ENCODE data around the gene RGS2.
A peak's percentile ranks its signal among the peaks of the same experiment; 100 is the strongest.

The RGS2 gene

GRCh38 chr1:192808518-192809306 is at the start of gene RGS2:
RGS2 (plus strand) TSS chr1:192809039; CDS start chr1:192809072, 33 bp downstream.
- peak; percentile 92 for DNase-seq

- no peak for DNase-seq
These were observed 49.7 kb upstream of the RGS2 start for GRCh38 chr1:192759104-192759503.

- no peak for DNase-seq
These were observed 46.6 kb upstream of the RGS2 start for GRCh38 chr1:192762265-192762664.

- no peak for DNase-seq
These were observed 45.6 kb upstream of the RGS2 start for GRCh38 chr1:192763243-192763642.

GRCh38 chr1:192763756-192764155 is 45.1 kb upstream of the RGS2 start:
- no peak for DNase-seq

GRCh38 chr1:192764675-192765074 is 44.2 kb upstream of the RGS2 start:
- DNase-seq, result no peak

- no peak for DNase-seq
These were observed 42.7 kb upstream of the RGS2 start for GRCh38 chr1:192766009-192766625.

- no peak for DNase-seq
These were observed 42.0 kb upstream of the RGS2 start for GRCh38 chr1:192766876-192767275.

- no peak for DNase-seq
These were observed 41.0 kb upstream of the RGS2 start for GRCh38 chr1:192767798-192768197.

- no peak for DNase-seq
These were observed 40.4 kb upstream of the RGS2 start for GRCh38 chr1:192768463-192768862.

GRCh38 chr1:192771341-192771740 is 37.5 kb upstream of the RGS2 start:
- DNase-seq, result no peak

- DNase-seq, result no peak
These were observed 33.2 kb upstream of the RGS2 start for GRCh38 chr1:192775631-192776030.

- DNase-seq, result no peak
These were observed 32.6 kb upstream of the RGS2 start for GRCh38 chr1:192776206-192776605.

- DNase-seq, result no peak
These were observed 31.8 kb upstream of the RGS2 start for GRCh38 chr1:192776998-192777397.

GRCh38 chr1:192783791-192784190 is 25.0 kb upstream of the RGS2 start:
- DNase-seq, result no peak

GRCh38 chr1:192784397-192784796 is 24.4 kb upstream of the RGS2 start:
- no peak for DNase-seq

GRCh38 chr1:192786576-192786975 is 22.3 kb upstream of the RGS2 start:
- DNase-seq, result no peak

GRCh38 chr1:192787914-192788585 is 20.8 kb upstream of the RGS2 start:
- no peak for DNase-seq

- no peak for DNase-seq
These were observed 19.0 kb upstream of the RGS2 start for GRCh38 chr1:192789871-192790270.

- DNase-seq, result no peak
These were observed 16.2 kb upstream of the RGS2 start for GRCh38 chr1:192792628-192793027.

- DNase-seq, result no peak
These were observed 14.7 kb upstream of the RGS2 start for GRCh38 chr1:192793983-192794767.

- no peak for DNase-seq
These were observed 14.1 kb upstream of the RGS2 start for GRCh38 chr1:192794768-192795035.

- no peak for DNase-seq
These were observed 12.8 kb upstream of the RGS2 start for GRCh38 chr1:192795916-192796618.

Measured in NCI-H774 (cell line).